Loucy (cell line): ENCODE data around the gene ISM1.

Source experiments
- H2AFZ ChIP-seq: fragments of 200-600 bp; sonication (generic); 2 replicates; pipeline ENCODE4 v1.6.0; 2016; ENCODE audit warnings: antibody characterized with exemption, mild to moderate bottlenecking, low read length, moderate library complexity
- H3F3A ChIP-seq: fragments of 200-600 bp; 2 replicates; pipeline ENCODE4 v1.6.0; 2016; ENCODE audit warnings: antibody characterized with exemption, low read depth, mild to moderate bottlenecking
- H3K27me3 ChIP-seq: fragments of 200-600 bp; sonication (generic); 2 replicates; pipeline ENCODE4 v1.6.1; 2014; ENCODE audit warnings: low read length, mild to moderate bottlenecking; ENCODE audit not compliant: insufficient read depth, poor library complexity, severe bottlenecking
- H3K36me3 ChIP-seq: fragments of 200-600 bp; sonication (generic); 2 replicates; pipeline ENCODE4 v1.6.1; 2016; ENCODE audit warnings: low read length; ENCODE audit not compliant: insufficient read depth
- H3K4me1 ChIP-seq: fragments of 200-600 bp; sonication (generic); 2 replicates; pipeline ENCODE4 v1.5.1; 2014; ENCODE audit warnings: low read length, mild to moderate bottlenecking; ENCODE audit not compliant: insufficient read depth, poor library complexity, severe bottlenecking
- H3K4me2 ChIP-seq: fragments of 200-600 bp; sonication (generic); 2 replicates; pipeline ENCODE4 v1.6.0; 2014; ENCODE audit warnings: antibody characterized with exemption, low read length, low read depth, mild to moderate bottlenecking; ENCODE audit not compliant: poor library complexity, severe bottlenecking
- H3K4me3 ChIP-seq: fragments of 200-600 bp; sonication (generic); 2 replicates; pipeline ENCODE4 v1.5.1; 2014; ENCODE audit warnings: low read length, mild to moderate bottlenecking, mixed read lengths; ENCODE audit not compliant: poor library complexity, severe bottlenecking
- H3K79me2 ChIP-seq: fragments of 200-600 bp; sonication (generic); 2 replicates; pipeline ENCODE4 v1.6.1; 2014; ENCODE audit warnings: low read length; ENCODE audit not compliant: insufficient read depth
- H3K9ac ChIP-seq: fragments of 200-600 bp; sonication (generic); 2 replicates; pipeline ENCODE4 v1.6.0; 2014; ENCODE audit warnings: mild to moderate bottlenecking, low read depth, low read length, moderate library complexity; ENCODE audit not compliant: poor library complexity, severe bottlenecking
- H3K9me2 ChIP-seq: fragments of 200-600 bp; sonication (generic); replicated peaks from 2 replicates; pipeline ENCODE4 v1.6.1; 2016; ENCODE audit warnings: low read depth, low read length, mixed read lengths
- H3K9me3 ChIP-seq: fragments of 200-600 bp; sonication (generic); 2 replicates; pipeline ENCODE4 v1.6.1; 2014; ENCODE audit warnings: mild to moderate bottlenecking, antibody characterized with exemption, low read length, low read depth; ENCODE audit not compliant: insufficient read depth
- H4K20me1 ChIP-seq: fragments of 200-600 bp; sonication (generic); 2 replicates; pipeline ENCODE4 v1.6.0; 2014; ENCODE audit warnings: antibody characterized with exemption, low read length, mild to moderate bottlenecking; ENCODE audit not compliant: insufficient read depth, poor library complexity, severe bottlenecking
- EZH2phosphoT487 ChIP-seq: fragments of 200-600 bp; IDR thresholded peaks from 2 replicates; pipeline ENCODE4 v1.6.1; 2018; ENCODE audit warnings: antibody characterized with exemption, mild to moderate bottlenecking, moderate library complexity, borderline replicate concordance
- TF ChIP-seq, protein P1 (sequence below): fragments of 200-600 bp; sonication (generic); conservative IDR thresholded peaks from 2 replicates; pipeline ENCODE4 v1.5.1; 2014; ENCODE audit warnings: mild to moderate bottlenecking, antibody characterized with exemption, low read length

ISM1 gene

GRCh38 chr20:13256606-13257005, 35.5 kb downstream of the ISM1 start:
- no peaks in the 10 kb centered on the region for H3K4me1 ChIP-seq
- no peaks in the 10 kb centered on the region for H3K9me2 ChIP-seq
- H3K9me3 ChIP-seq: no peaks in the 10 kb centered on the region
- H3K36me3 ChIP-seq: no peaks in the 10 kb centered on the region
- no peak overlapping the region for H3K9ac ChIP-seq
- H3K4me3 ChIP-seq: no peak overlapping the region
- H2AFZ ChIP-seq: no peak overlapping the region
- H3K4me2 ChIP-seq: no peak overlapping the region
- TF ChIP-seq, protein P1, sequence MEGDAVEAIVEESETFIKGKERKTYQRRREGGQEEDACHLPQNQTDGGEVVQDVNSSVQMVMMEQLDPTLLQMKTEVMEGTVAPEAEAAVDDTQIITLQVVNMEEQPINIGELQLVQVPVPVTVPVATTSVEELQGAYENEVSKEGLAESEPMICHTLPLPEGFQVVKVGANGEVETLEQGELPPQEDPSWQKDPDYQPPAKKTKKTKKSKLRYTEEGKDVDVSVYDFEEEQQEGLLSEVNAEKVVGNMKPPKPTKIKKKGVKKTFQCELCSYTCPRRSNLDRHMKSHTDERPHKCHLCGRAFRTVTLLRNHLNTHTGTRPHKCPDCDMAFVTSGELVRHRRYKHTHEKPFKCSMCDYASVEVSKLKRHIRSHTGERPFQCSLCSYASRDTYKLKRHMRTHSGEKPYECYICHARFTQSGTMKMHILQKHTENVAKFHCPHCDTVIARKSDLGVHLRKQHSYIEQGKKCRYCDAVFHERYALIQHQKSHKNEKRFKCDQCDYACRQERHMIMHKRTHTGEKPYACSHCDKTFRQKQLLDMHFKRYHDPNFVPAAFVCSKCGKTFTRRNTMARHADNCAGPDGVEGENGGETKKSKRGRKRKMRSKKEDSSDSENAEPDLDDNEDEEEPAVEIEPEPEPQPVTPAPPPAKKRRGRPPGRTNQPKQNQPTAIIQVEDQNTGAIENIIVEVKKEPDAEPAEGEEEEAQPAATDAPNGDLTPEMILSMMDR: no peak
- TF ChIP-seq EZH2phosphoT487: no peak
- H3K27me3 ChIP-seq: no peaks in the 10 kb centered on the region
- no peaks in the 10 kb centered on the region for H3K79me2 ChIP-seq
- no peaks in the 10 kb centered on the region for H4K20me1 ChIP-seq
- no peaks in the 10 kb centered on the region for H3F3A ChIP-seq

DNA sequence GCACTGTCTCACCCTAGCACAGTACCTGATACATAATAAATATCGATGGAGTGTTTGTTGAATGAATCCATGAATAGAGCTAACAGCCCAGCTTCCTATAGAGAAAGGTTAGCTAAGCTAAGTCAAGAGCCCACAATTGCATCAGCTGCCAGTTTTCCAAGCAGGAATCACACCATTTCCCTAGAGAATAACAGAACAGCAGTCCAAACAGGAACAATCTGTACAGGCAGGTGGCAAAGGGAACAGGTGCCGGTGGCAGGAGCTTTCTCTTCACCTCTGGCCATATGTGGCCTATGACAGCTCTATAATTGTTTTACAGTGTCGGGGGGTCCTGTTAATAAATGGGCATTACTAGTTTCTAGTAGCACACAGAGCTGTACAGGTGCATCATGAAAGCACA, 38.8 kb downstream of the ISM1 start:
- TF ChIP-seq, protein P1: no peak
- TF ChIP-seq EZH2phosphoT487: no peak
- no peaks in the 10 kb centered on the region for H4K20me1 ChIP-seq

GRCh38 chr20:13260650-13261279, 39.7 kb downstream of the ISM1 start:
- no peaks in the 10 kb centered on the region for H3K79me2 ChIP-seq
- no peaks in the 10 kb centered on the region for H3F3A ChIP-seq
- no peaks in the 10 kb centered on the region for H3K4me1 ChIP-seq
- no peak overlapping the region for H3K4me2 ChIP-seq
- no peaks in the 10 kb centered on the region for H3K36me3 ChIP-seq
- no peak overlapping the region for H3K9ac ChIP-seq
- no peaks in the 10 kb centered on the region for H3K9me3 ChIP-seq
- no peaks in the 10 kb centered on the region for H4K20me1 ChIP-seq
- H3K9me2 ChIP-seq: no peaks in the 10 kb centered on the region
- no peaks in the 10 kb centered on the region for H3K27me3 ChIP-seq
- no peak for TF ChIP-seq EZH2phosphoT487
- TF ChIP-seq, protein P1: no peak
- no peak overlapping the region for H3K4me3 ChIP-seq
- no peak overlapping the region for H2AFZ ChIP-seq

More for the DNA sequence above, 38.8 kb downstream of the ISM1 start:
- Histone ChIP-seq H3K79me2 (no peaks in the 10 kb centered on the region), H3K4me1 (no peaks in the 10 kb centered on the region), H3K4me2 (no peak overlapping the region), H2AFZ (no peak overlapping the region), H3K9me3 (no peaks in the 10 kb centered on the region), H3K27me3 (no peaks in the 10 kb centered on the region), H3K36me3 (no peaks in the 10 kb centered on the region), H3K9me2 (no peaks in the 10 kb centered on the region), H3F3A (no peaks in the 10 kb centered on the region), H3K4me3 (no peak overlapping the region), H3K9ac (no peak overlapping the region)
